HG03097 (cell line): Measurements from ENCODE around the gene APLP1.
"Not testable (repeated sequence)": the region's sequence is repeated elsewhere in the genome, so short reads cannot be mapped to it uniquely, and the experiment has no call there.

Experiments
- ATAC-seq: cut with Tn5 transposase; IDR thresholded peaks from one replicate; pipeline ENCODE4 v1.9.1; 2021; ENCODE audit not compliant: unreplicated experiment, low FRiP score

The APLP1 gene

GRCh38 chr19:35868172-35868822, at the start of gene APLP1:
APLP1 (plus strand) TSS chr19:35868574; CDS start chr19:35868637, 63 bp downstream.
- ATAC-seq = no peak

GRCh38 chr19:35822579-35822978, 45.8 kb upstream of the APLP1 start:
- no peak for ATAC-seq

- ATAC-seq = no peak
Observed at GRCh38 chr19:35824150-35824549, 44.2 kb upstream of the APLP1 start.

GRCh38 chr19:35828692-35829301, 39.6 kb upstream of the APLP1 start:
- no peak for ATAC-seq

DNA sequence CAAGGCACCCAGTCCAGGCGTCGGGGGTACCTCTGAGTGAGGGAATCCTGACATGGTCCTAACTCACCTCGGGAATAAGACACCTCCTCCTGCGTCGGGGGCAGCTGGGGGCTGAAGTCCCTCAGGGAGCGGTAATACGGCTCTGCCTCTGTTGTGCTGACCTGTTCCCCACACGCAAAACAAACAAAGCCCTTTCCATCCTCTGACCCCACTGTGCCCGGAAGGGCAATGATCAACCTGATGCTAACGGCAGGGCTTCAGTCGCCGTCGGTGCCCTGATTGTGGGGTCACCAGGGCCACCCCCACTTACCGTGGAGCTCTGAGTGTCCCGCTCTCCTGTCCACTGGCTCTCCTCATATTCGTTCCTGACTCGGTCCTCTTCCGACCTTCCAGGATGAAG, 37.4 kb upstream of the APLP1 start:
- no peak for ATAC-seq

DNA sequence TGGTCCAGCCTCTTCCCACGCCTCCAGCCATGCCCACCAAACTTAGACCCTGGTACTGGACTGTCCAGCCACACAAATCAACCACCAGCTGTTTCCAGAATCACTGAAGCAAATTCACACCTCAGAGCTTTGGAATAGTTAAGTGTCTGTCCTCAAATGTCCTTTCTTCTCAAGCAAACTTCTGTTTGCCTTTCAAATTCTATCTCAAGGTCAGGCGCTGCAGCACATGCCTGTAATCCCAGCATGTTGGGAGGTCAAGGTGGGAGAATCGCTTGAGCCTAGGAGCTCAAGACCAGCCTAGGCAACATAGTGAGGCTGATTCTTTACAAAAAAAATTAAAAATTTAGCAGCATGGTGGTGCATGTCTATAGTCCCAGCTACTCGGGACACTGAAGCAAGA, 36.3 kb upstream of the APLP1 start:
- ATAC-seq = no peak

DNA sequence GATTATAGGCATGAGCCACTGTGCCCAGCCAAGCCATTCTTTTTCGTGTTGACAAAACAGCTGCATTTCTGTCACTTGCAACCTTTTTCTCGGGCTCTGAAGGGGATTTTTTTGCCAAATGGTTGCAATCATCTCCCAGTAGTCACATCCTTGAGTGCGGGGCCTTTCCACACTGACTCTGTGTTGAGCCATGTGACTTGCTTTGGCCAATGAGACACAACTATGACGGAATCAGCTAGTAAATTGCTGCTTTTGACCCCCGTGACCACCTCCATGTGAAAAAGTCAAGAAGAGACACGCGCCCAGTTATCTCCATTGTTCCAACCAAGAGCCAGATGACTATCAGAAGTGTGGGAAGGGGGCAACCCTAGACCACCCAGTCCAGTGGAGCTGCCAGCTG, 34.4 kb upstream of the APLP1 start:
- no peak for ATAC-seq

DNA sequence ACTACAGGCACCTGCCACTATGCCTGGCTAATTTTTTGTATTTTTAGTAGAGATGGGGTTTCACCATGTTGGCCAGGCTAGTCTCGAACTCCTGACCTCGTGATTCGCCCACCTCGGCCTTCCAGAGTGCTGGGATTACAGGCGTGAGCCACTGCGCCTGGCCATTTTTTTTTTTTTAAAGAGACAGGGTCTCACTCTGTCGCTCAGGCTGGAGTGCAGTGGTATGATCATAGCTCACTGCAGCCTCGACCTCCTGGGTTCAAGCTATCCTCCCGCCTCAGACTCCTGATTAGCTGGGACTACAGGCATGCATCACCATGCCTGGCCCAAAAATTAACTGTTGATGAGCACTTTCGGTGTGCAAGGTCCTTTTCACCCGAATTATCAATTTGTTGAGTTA, 32.3 kb upstream of the APLP1 start:
- ATAC-seq = not testable (repeated sequence)

DNA sequence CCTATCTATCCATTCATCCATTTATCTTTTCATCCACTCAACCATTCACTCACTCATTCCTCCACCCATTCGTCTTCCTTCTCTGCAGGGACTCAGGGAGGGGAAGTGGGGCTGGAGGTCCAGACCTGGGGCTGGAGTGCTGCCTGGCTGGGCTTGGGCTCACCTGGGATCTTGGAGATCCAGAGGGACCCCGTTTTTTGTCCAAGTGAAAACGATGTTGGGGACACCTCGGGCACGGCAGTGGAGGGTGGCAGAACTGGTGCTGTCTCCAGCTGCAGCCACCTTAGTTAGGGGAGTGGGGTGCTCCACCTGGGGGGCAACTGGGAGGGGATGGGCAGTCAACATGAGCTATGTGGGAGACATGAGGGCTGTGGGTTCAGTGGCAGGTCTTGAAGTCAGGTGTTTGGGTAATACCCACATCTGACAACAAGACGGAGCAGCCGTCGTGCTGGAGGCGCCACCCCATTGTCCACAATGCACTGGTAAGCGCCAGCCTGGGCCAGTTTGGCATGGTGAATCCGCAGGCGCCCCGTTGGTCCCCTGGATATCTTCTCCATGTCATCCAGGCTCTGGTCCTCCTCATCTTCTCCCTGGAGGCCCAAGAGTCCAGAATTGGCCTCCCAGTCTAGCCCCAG, 26.3 kb upstream of the APLP1 start:
- no peak for ATAC-seq

DNA sequence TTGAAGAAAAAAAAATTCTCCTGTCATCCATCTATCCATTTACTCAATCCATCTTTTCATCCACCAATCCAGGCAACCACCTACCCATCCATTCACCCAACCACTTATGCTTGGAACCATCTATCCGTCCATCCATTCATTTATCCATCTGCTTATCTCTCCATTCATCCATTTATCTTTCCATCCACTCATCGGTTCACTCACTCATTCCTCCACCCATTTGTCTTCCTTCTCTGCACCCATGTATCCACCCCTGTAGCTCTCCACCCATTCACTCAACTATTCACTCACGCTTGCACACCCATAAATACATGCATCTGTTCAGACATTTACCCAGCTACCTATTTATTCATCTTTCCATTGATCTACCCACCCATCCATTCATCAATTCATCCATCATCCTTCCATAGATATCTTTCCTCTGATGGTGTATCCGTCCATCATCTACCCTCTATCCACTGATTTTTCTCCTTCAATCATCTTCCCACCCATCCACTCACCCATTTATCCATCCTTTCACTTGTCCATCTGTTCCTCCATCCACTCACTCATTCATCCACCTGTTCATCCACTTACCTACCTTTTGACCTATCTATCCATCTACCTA, 25.6 kb upstream of the APLP1 start:
- no peak for ATAC-seq

DNA sequence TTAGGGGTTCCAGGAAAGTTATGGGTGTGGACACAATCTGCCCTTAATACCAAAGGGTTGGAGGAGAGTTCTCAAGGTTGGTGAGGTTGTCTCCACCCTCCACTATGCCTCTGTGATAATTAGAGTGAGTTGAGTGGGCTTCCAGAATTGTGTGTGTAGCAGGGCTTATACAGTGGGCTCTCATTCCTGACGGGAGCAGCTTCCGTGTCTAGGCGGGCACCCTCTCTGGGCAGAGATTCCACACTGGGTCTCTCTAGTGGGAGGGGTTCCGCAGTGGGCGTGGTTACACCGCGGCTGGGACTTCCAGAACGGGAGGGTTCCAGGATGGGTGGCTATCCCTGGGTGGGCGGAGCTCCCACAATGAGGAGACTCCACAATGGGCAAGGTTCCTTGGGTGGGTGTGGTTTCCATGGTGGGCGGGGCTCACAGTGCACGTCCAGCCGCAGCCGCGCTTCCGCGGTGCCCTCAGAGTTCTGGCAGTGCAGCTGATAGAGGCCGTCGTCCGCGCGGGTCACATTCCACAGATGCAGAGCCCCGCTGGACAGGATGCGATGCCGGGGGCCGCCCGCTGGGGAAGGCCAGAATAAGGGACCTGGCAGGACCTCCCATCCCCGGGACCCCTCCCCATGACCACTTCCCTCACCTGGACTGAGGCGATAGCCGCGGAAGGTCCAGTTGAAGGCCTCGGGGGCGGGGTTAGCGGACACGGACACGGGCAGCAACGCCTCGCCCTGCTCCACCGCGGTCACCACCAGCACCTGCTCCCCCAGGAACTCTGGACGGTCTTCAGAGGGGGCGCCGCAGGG, 24.5 kb upstream of the APLP1 start:
- ATAC-seq = no peak

DNA sequence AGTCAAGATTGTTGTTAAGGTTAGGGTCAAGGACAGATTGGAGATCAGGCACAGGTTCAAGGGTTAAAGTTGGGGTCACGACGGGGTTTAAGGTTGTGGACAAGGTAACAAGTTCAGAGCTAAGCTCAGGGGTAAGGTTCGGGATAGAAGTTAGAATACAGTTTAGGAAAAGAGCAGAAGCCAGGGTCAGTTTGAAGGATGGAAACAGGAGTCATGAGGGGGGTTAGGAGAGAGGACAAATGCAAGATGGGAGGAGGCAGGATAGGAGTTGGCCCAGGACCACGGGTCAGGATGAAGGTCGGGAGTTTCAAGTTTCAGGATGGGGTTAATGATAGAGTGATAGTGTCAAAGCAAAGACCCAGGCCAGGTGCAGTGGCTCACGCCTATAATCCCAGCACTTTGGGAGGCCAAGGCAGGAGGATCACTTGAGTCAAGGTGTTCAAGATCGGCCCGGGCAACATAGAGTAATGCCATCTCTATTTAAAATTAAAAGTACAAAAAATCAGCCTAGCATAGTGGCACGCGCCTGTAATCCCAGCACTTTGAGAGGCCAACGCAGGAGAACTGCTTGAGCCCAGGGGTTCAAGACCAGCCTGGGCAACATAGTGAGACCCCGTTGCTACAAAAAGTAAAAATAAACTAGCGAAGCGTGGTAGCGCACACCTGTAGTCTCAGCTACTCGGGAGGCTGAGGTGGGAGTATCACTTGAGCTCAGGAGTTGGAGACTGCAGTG, 23.7 kb upstream of the APLP1 start:
- no peak for ATAC-seq

DNA sequence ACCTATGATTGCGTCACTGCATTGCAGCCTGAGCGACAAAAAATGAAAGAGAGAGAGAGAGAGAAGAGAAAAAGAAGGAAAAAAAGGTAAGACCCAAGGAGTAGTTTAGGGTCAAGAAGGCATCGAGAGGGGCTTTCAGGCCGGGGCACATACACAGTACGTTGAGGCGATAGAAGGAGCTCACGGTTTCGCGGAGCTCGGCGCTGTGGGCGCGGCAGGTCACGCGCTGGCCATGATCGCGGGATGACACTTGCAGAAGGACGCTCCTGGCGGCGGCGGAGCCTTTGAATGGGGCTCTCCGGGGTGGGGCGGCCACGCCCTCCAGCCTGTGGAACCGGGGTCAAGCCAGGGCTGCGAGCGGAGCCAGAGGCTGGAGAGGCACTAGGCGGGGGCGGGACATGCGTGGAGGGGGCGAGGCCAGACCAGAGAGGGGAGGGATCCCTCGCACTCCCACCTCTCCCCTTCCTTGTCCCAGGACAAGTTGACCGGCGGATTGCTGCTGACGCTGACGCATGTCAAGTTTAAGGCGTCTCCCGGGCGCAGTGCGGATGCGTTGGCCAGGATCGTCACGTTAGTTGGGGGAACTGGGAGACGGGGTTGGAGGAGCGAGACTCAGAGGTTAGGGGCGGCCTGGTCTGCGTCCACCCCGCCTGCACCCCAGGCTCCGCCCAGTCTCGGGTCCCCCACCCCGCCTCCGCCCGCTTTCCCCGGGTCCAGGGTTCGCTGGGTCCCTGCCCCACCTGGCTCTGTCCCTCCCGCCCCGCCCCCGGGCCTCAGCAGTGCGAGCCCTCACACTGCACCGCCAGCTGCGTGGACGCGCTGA, 22.9 kb upstream of the APLP1 start:
- ATAC-seq = no peak

- no peak for ATAC-seq
Observed at GRCh38 chr19:35846038-35846668, 22.2 kb upstream of the APLP1 start.

DNA sequence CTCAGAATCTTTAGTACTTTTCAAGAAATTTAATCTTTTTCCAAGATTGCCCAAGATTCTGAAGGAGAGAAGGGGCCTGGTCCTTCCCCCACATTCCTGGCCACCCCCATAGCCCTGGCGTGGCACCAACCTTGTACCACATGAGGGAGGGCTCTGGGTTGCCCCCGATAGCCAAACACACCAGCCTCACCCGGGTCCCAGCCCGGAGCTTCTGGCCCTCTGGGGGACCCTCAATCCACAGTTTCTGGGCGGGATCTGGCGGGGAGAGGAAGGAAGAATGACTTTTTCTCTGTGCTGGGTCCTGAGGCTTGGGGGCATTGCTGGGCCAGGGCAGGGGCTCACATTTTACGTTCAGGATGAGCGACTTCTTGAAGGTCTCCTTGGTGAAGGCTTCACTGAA, 20.5 kb upstream of the APLP1 start:
- ATAC-seq = no peak

DNA sequence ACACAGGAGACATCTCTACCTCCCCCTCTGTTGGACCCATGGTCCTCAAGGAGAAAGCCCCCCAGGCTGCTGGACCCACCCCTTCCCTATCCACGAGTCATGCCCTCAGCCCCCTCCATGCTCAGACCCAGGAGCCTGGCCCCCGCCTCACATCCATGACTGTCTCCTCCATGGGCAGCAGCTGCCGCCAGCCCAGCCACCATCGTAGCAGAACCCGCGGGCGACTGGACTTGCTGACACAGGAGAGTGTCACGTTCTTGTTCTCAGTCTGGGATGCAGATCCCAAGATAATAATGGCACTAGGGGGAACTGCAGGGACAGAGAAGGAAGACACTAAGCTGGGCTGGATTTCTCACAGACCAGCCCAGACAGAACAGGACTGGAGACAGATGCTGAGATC, 19.9 kb upstream of the APLP1 start:
- no peak for ATAC-seq

DNA sequence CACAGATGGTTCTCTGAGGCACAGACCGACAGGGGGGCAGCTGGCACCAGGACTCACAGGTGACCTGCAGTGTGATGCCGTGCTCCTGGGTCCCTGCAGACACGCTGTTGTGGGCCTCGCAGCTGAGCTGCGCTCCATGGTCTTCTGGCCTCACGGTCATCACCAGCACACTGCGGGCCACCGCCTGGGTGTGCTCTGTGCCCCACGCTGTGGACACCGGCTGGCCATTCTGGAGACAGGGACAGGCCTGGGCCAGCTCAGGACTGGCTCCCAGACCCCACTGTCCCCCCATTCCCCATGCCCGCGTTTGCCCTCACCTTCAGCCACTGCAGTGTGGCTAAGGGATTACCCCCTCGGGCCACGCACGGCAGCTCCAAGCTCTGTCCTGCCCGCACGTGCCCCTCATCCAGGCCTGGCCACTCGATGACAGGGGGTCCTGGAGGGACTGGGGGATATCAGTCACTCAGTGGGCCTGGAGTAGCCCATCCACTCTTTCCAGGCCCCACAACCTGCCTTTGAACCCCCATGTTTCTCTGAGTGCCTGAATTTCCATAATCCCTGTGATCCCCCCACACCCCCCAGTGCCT, 19.4 kb upstream of the APLP1 start:
- no peak for ATAC-seq

GRCh38 chr19:35851213-35852028, 17.0 kb upstream of the APLP1 start:
- no peak for ATAC-seq
